ENCODE data around the gene MFN2.

DNA sequence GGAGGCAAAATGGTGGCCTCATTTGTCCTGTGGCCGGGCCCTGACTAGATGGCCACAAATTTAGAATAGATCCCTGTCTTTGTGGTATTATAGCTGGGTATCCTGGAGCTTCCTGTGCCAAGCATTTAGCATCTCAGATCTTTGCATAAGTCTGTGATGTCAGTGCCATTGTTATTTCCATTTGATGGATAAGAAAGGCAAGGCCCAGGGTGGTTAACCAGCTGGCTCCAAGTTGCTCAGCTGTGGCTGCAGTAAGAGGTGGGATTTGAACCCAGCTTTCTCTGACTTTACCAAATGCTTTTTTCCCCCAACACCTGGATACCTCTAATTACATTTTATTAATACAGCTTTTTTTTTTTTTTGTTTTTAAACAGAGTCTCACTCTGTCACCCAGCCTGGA, 71.1 kb downstream of the MFN2 start:
- TF ChIP-seq POLR2A (IDR thresholded peaks at IDR 0.05; ENCODE audit: low read length) = no peak
- no peak for TF ChIP-seq GATA1 (IDR thresholded peaks at IDR 0.05; ENCODE audit: low read depth, low read length)

All from erythroblast (primary cell).